IMR-90 (cell line): Measurements from ENCODE around the gene TRPM8.

Experiments used
- BHLHE40 ChIP-seq: fragments of 150-350 bp; IDR thresholded peaks from 2 replicates; pipeline ENCODE4 v1.6.1; 2016; ENCODE audit warnings: mild to moderate bottlenecking, low read depth, low read length
- CEBPB ChIP-seq: IDR thresholded peaks from 2 replicates; pipeline ENCODE4 v1.6.1; 2012; ENCODE audit warnings: low read depth, low read length, improper control_type of control experiment
- FOS ChIP-seq: fragments of 150-350 bp; IDR thresholded peaks from 2 replicates; pipeline ENCODE4 v1.6.1; 2016; ENCODE audit warnings: low read depth, low read length
- MAFK ChIP-seq: IDR thresholded peaks from 2 replicates; pipeline ENCODE4 v1.6.1; 2012; ENCODE audit warnings: low read depth, low read length, improper control_type of control experiment
- MAZ ChIP-seq: IDR thresholded peaks from 2 replicates; pipeline ENCODE4 v1.6.1; 2012; ENCODE audit warnings: low read depth, mild to moderate bottlenecking, low read length, improper control_type of control experiment, moderate library complexity, borderline replicate concordance
- POLR2A ChIP-seq: IDR thresholded peaks from 2 replicates; pipeline ENCODE4 v1.6.1; 2012; ENCODE audit warnings: mild to moderate bottlenecking, low read depth, low read length
- RAD21 ChIP-seq: IDR thresholded peaks from 2 replicates; pipeline ENCODE4 v1.6.1; 2012; ENCODE audit warnings: low read length, improper control_type of control experiment
- RCOR1 ChIP-seq: IDR thresholded peaks from 2 replicates; pipeline ENCODE4 v1.6.1; 2012; ENCODE audit warnings: mild to moderate bottlenecking, low read length, improper control_type of control experiment; ENCODE audit not compliant: insufficient replicate concordance
- RFX5 ChIP-seq: IDR thresholded peaks from 2 replicates; pipeline ENCODE4 v1.8.0; 2012; ENCODE audit warnings: low read depth, mild to moderate bottlenecking, low read length, moderate library complexity
- SMC3 ChIP-seq: fragments of 150-350 bp; IDR thresholded peaks from 2 replicates; pipeline ENCODE4 v1.6.1; 2016; ENCODE audit warnings: low read depth, mild to moderate bottlenecking, antibody characterized with exemption, low read length, moderate library complexity
- TF ChIP-seq, protein P1 (sequence below): fragments of 150-350 bp; IDR thresholded peaks from 2 replicates; pipeline ENCODE4 v1.6.1; 2017; ENCODE audit warnings: mild to moderate bottlenecking, antibody characterized with exemption, low read length, low read depth
- TF ChIP-seq, protein P2 (sequence below): conservative IDR thresholded peaks from 2 replicates; pipeline ENCODE4 v1.5.1; 2012; ENCODE audit warnings: mild to moderate bottlenecking, low read depth, low read length, improper control_type of control experiment

DNA sequence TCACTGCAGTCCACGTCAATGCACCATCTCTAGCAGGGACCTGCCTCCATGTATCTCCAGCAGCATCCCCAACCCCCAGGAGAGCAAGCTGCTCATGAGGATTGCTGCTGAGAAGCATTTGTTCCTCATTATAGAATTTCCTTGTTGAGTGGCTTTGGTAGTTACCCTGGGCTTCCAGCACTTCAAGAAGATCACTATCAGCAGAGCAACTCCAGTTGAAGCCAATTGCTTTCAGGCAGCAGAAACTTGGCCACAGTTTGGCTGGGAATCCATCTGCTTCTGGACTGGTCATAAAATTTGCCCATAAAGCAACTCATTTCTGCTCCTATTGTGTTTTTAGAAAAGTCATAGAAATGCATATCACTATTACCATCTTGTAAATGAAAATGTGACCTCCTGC lies 17.4 kb downstream of the TRPM8 start:
- TF ChIP-seq RFX5 (no peak), POLR2A (no peak), CEBPB (no peak), MAFK (no peak), BHLHE40 (no peak), FOS (no peak), MAZ (no peak), RAD21 (no peak), RCOR1 (no peak), SMC3 (no peak)
- TF ChIP-seq, protein P1, sequence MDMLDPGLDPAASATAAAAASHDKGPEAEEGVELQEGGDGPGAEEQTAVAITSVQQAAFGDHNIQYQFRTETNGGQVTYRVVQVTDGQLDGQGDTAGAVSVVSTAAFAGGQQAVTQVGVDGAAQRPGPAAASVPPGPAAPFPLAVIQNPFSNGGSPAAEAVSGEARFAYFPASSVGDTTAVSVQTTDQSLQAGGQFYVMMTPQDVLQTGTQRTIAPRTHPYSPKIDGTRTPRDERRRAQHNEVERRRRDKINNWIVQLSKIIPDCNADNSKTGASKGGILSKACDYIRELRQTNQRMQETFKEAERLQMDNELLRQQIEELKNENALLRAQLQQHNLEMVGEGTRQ, result no peak
- TF ChIP-seq, protein P2, sequence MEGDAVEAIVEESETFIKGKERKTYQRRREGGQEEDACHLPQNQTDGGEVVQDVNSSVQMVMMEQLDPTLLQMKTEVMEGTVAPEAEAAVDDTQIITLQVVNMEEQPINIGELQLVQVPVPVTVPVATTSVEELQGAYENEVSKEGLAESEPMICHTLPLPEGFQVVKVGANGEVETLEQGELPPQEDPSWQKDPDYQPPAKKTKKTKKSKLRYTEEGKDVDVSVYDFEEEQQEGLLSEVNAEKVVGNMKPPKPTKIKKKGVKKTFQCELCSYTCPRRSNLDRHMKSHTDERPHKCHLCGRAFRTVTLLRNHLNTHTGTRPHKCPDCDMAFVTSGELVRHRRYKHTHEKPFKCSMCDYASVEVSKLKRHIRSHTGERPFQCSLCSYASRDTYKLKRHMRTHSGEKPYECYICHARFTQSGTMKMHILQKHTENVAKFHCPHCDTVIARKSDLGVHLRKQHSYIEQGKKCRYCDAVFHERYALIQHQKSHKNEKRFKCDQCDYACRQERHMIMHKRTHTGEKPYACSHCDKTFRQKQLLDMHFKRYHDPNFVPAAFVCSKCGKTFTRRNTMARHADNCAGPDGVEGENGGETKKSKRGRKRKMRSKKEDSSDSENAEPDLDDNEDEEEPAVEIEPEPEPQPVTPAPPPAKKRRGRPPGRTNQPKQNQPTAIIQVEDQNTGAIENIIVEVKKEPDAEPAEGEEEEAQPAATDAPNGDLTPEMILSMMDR, result no peak
